ENCODE measurements around the gene LOXL1.

The LOXL1 gene

DNA sequence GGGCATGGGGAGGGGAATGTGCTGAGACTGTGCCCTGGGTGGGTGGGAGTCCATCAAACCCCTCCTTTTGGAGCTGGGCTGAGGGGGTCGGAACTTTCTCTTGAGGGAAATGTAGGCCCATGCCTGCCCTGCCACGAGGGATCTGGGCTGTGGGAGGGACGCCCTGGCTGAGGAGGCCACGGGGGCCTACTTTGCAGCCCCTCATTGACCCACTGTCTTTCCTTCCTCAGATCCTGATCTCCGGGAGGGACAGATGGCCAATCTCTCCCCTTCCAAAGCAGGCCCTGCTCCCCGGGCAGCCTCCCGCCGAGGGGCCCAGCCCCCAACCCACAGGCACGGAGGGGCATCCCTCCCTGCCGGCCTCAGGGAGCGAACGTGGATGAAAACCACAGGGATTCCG, 25.3 kb downstream of the LOXL1 start:
- H3K27me3 ChIP-seq (ENCODE audit: insufficient read depth, low read length): 0 out of 2 replicates have a peak, but pooled peaks cover 4% of the 10 kb centered on the region
- no peak overlapping the region for H3K4me3 ChIP-seq (ENCODE audit: low read depth, low read length, poor library complexity, severe bottlenecking)
- H3K27ac ChIP-seq (ENCODE audit: low read depth, low read length, poor library complexity, severe bottlenecking): no peak overlapping the region
- H3K36me3 ChIP-seq (ENCODE audit: insufficient read depth, low read length): no peaks in the 10 kb centered on the region
- H4K20me1 ChIP-seq (ENCODE audit: insufficient read depth, low read length): no peaks in the 10 kb centered on the region
- H3F3A ChIP-seq (ENCODE audit: insufficient read depth, low read length): no peaks in the 10 kb centered on the region
- H3K4me2 ChIP-seq (ENCODE audit: low read length): no peak overlapping the region
- H3K9me3 ChIP-seq (ENCODE audit: low read length): no peaks in the 10 kb centered on the region
- no peaks in the 10 kb centered on the region for H3K4me1 ChIP-seq (ENCODE audit: insufficient read depth, low read length, severe bottlenecking)
- TF ChIP-seq EZH2 (IDR thresholded peaks at IDR 0.05; ENCODE audit: borderline replicate concordance, low read length): no peak
- TF ChIP-seq, protein P1, sequence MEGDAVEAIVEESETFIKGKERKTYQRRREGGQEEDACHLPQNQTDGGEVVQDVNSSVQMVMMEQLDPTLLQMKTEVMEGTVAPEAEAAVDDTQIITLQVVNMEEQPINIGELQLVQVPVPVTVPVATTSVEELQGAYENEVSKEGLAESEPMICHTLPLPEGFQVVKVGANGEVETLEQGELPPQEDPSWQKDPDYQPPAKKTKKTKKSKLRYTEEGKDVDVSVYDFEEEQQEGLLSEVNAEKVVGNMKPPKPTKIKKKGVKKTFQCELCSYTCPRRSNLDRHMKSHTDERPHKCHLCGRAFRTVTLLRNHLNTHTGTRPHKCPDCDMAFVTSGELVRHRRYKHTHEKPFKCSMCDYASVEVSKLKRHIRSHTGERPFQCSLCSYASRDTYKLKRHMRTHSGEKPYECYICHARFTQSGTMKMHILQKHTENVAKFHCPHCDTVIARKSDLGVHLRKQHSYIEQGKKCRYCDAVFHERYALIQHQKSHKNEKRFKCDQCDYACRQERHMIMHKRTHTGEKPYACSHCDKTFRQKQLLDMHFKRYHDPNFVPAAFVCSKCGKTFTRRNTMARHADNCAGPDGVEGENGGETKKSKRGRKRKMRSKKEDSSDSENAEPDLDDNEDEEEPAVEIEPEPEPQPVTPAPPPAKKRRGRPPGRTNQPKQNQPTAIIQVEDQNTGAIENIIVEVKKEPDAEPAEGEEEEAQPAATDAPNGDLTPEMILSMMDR (IDR thresholded peaks at IDR 0.05; ENCODE audit: low read length): no peak
- H3K79me2 ChIP-seq (ENCODE audit: insufficient read depth, low read length): no peaks in the 10 kb centered on the region
- H3K9ac ChIP-seq (ENCODE audit: low read length): no peak overlapping the region
- no peak overlapping the region for H2AFZ ChIP-seq (ENCODE audit: low read length)
- H3K9me2 ChIP-seq (ENCODE audit: low read depth, low read length): no peaks in the 10 kb centered on the region

DNA sequence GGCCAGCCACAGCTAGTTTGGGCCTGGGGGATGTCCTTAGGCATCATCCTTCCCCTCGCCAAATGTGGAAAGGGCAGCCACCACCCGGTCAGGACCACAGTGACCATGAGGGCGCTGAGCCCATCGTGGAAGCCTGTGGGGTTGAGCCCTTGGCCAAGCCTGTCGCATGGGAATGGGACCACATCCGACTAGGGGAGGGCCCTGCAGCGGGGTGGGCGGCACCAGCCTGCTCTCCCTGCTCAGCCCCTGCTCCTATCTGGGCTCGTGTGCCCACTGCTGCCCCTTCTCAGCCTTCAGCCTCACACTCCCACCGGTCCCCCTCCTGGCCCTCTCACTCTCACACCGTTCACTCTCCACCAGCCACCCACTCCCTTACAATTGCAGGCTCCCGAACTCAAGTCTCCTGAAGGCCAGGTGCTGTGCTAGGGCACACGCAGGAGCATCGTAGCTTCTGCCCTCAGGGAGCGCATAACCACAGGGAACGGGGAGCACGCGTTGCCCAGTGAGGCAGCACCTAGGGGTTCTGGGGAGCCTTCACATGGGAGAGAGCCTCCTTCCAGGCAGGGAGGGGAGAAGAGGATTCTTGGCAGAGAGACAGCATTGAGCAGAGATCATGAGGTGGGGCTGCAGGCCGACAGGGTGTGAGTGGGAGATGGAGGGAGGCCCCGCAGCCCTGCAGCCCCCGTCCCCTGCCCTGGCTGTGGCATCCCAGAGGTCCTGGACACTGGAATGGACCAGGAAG, 26.1 kb downstream of the LOXL1 start:
- Histone ChIP-seq H2AFZ (ENCODE audit: low read length) (no peak overlapping the region), H3K79me2 (ENCODE audit: insufficient read depth, low read length) (no peaks in the 10 kb centered on the region), H3K9ac (ENCODE audit: low read length) (no peak overlapping the region), H3F3A (ENCODE audit: insufficient read depth, low read length) (no peaks in the 10 kb centered on the region), H4K20me1 (ENCODE audit: insufficient read depth, low read length) (no peaks in the 10 kb centered on the region), H3K4me1 (ENCODE audit: insufficient read depth, low read length, severe bottlenecking) (no peaks in the 10 kb centered on the region), H3K9me2 (ENCODE audit: low read depth, low read length) (no peaks in the 10 kb centered on the region), H3K4me3 (ENCODE audit: low read depth, low read length, poor library complexity, severe bottlenecking) (no peak overlapping the region), H3K27ac (ENCODE audit: low read depth, low read length, poor library complexity, severe bottlenecking) (no peak overlapping the region), H3K9me3 (ENCODE audit: low read length) (no peaks in the 10 kb centered on the region), H3K27me3 (ENCODE audit: insufficient read depth, low read length) (0 out of 2 replicates have a peak, but pooled peaks cover under 1% of the 10 kb centered on the region), H3K4me2 (ENCODE audit: low read length) (no peak overlapping the region), H3K36me3 (ENCODE audit: insufficient read depth, low read length) (no peaks in the 10 kb centered on the region)
- TF ChIP-seq, protein P1 (IDR thresholded peaks at IDR 0.05; ENCODE audit: low read length): no peak
- TF ChIP-seq EZH2 (IDR thresholded peaks at IDR 0.05; ENCODE audit: borderline replicate concordance, low read length): no peak

- no peaks in the 10 kb centered on the region for H3F3A ChIP-seq (ENCODE audit: insufficient read depth, low read length)
- H3K27ac ChIP-seq (ENCODE audit: low read depth, low read length, poor library complexity, severe bottlenecking): no peak overlapping the region
- no peaks in the 10 kb centered on the region for H3K79me2 ChIP-seq (ENCODE audit: insufficient read depth, low read length)
- no peak overlapping the region for H3K9ac ChIP-seq (ENCODE audit: low read length)
- H3K4me3 ChIP-seq (ENCODE audit: low read depth, low read length, poor library complexity, severe bottlenecking): no peak overlapping the region
- no peaks in the 10 kb centered on the region for H3K36me3 ChIP-seq (ENCODE audit: insufficient read depth, low read length)
- no peaks in the 10 kb centered on the region for H4K20me1 ChIP-seq (ENCODE audit: insufficient read depth, low read length)
- H3K27me3 ChIP-seq (ENCODE audit: insufficient read depth, low read length): no peaks in the 10 kb centered on the region
- H3K4me1 ChIP-seq (ENCODE audit: insufficient read depth, low read length, severe bottlenecking): no peaks in the 10 kb centered on the region
- no peak overlapping the region for H2AFZ ChIP-seq (ENCODE audit: low read length)
- H3K4me2 ChIP-seq (ENCODE audit: low read length): no peak overlapping the region
- TF ChIP-seq, protein P1 (IDR thresholded peaks at IDR 0.05; ENCODE audit: low read length): no peak
- TF ChIP-seq EZH2 (IDR thresholded peaks at IDR 0.05; ENCODE audit: borderline replicate concordance, low read length): no peak
- H3K9me2 ChIP-seq (ENCODE audit: low read depth, low read length): no peaks in the 10 kb centered on the region
- no peaks in the 10 kb centered on the region for H3K9me3 ChIP-seq (ENCODE audit: low read length)
Measured at GRCh38 chr15:73952913-73953750, 26.9 kb downstream of the LOXL1 start.
